Activated CD8-positive, alpha-beta memory T cell treated with anti-CD3 and anti-CD28 coated beads, Interleukin-2, amount 50 U/mL, for 24 hours (primary cell): ENCODE measurements around the gene KCNK3.
"Not testable (repeated sequence)": the region's sequence is repeated elsewhere in the genome, so short reads cannot be mapped to it uniquely, and the experiment has no call there.

Source experiments
- DNase-seq: peaks from one replicate; pipeline ENCODE4 v3.0.0-alpha.2; 2020; ENCODE audit errors: extremely low read depth

The KCNK3 gene

DNA sequence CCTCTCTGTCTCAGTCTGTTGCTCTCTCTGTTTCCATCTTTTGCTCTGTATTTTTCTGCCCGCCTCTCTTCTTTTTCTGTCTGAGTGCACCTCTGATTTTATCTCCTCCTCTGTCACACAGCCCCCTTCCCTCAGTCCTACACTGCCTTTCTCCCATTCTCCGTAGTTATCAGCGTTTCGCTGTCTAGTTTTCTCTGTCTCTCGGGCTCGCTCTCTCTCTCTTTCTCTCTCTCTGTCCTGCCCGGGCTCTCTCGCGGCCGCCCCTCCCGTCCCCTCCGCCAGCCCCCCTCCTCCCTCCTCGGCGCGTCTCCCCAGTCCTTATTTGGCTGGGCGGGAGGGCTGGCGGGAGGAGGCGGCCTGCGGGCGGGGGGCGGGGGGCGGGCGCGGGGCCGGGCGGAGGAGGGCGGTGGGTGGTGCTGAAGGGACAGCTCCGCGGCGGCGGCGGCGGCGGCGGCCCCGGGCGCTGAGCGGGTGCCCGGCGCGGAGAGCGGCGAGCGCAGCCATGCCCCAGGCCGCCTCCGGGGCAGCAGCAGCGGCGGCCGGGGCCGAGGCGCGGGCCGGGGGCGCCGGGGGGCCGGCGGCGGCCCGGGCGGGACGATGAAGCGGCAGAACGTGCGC lies at the start of gene KCNK3:
TSS of gene KCNK3 (plus strand) at position 444 of the 618 bp plus-strand sequence. CDS start at position 598, 154 bp downstream.
- DNase-seq = no peak

DNA sequence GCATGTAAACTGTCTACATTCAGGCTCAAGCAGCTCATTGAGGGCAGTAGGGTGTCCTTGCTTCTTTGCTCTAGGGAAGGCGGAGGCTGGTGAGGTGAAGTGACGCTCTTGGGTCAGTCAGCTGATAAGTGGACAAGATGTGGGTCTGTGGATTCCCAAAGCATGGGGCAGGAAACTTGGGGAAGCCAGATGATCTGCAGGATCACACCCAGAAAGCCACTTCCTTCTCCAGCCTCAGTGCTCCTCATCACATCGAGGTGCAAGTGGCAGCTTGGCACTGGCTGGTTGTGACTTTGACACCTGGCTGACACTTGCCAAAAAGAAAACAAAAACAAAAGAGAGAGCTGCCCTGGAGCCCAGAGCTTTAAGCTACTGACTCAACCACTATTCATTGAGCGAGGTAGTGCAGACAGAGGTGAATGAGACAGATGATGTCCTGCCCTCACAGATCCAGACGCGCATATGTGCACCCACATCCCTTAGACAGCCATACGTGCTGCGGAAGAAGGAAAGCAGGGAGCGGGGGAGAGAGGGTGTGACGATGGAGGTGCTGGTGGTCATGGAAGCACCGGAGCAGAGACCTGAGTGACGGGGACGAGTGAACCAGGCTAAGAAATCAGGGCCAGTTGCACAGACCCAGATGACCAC lies 48.2 kb upstream of the KCNK3 start:
- no peak for DNase-seq

DNA sequence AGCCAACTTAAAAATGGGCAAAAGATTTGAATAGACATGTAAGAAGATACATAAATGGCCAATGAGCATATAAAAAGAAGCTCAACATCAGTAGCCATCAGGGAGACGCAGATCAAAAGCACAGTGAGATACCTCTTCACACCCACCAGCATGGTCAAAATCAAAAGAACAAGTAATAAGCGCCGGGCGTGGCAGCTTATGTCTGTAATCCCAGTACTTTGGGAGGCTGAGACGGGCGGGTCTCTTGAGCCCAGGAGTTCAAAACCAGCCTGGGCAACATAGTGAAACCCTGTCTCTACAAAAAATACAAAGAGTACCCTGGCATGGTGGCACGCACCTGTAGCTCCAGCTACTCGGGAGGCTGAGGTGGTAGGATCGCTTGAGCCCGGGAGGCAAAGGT lies 46.8 kb upstream of the KCNK3 start:
- no peak for DNase-seq

DNA sequence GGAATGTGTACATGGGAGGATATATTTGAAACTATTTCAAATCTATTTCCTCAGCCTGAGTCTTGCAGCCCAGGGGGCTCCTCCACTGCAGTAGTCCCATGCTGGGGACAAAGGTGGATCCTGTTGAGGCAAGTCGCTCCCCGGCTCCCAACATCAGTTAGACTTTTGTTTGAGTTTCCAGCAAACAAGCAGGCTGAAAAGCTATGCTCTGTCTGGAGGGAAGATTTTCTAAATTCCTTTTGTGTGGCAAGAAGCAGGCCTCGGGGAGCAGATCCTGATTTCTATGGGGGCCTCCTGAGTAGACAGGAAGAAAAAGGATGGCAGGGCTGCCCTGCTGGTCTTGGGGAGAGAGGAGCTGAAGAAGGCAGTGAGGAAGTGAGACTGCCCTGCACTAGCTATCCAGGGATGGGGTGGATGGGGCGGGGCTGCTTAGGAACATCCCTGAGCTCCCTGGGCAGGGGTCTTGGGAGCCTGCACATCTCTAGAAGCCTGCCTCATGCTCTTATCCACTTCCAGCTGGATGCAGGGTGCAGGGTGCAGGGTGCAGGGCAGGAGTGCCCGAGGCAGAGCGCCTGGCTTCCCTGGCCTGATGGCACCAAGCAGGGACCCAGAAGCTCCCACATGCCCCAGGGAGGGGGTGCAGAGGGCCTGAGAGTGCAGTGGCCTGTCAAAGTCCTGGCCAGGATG lies 45.4 kb upstream of the KCNK3 start:
- DNase-seq = no peak

DNA sequence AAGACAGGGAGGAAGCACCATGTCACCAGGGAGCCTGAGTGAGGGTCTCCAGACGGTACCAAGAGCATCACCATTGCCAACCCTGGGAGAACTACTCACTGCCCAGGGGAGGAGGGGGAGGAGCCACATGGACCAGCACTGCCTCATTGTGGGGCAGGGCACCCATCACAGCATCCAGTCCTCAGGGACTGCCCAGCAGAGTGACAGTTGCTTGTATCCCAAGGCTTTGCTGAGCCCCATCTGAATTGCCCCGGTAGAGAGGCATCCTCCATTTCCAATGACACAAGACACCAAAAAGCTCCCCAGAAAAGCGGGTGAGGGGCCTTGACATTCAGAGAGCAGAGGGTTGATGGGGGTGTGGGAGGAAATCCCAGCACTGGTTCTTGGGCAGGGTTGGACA lies 44.5 kb upstream of the KCNK3 start:
- no peak for DNase-seq

DNA sequence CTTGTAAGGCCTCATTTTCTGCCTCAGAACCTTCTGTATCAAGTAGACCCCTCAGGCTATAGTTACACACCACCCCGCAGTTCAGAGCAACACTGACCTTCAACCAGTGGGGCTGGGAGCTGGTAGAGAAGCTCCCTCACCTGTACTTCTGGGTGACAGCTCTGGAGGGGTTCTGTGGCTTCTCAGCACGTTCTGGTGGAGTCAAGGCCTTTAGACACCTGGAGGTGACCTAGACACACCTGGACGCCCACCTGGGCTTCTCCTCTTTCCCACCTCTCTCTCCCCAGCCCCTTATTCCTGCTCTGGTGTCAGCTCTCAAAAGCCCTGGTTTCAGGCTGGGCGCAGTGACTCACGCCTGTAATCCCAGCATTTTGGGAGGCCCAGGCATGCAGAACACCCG lies 44.0 kb upstream of the KCNK3 start:
- no peak for DNase-seq

DNA sequence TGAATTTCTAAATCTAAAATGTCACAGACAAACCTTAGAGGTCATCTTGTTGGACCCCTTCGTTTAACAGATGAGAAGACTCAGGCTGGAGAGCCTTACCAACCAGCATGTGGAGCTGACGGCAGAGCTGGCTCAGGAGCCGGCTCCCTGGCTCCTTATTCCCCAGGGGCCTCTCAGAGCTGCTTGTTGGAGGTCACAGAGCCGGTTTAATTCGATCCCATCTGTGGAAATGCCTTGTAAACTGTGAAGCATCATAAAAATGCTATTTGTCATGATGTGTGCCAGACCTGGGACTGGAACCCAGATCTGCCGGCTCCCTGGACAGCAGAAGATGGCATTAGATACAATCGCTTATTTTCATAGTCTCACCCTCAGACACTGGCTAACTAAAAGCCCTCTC lies 43.2 kb upstream of the KCNK3 start:
- DNase-seq = no peak

DNA sequence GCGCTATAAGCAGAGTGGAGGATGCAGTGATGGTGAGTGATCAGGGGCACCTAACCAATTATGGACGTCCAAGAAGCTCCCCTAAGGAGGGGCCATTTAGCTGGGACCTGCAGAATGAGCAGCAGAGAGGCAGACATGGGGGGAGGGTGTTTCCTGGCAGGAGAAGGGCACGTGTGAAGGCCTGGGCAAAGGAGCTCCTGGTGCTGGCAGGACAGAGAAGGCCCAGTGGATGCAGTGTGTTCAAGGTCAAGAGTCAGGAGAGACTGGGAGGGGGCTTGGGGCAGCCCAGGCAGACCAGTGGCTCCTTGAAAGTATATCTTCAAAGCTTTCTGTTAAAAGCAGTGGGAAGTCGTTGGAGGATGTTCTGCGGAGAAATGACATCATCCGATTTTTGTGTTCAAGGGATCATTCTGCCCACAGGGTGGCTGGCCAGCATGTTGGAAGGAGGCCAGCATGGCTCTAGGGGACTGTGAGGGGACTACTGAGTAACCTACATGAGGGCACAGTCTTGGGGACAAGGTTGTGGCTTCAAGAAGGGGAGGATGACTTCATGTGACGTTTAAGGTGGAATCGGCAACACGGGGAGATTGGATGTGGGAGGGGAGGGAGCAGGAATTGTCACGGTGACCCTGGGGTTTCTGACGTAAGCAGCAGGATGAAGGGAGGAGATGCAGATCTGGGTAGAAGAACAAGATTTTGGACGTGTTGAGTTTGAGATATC lies 42.4 kb upstream of the KCNK3 start:
- no peak for DNase-seq

DNA sequence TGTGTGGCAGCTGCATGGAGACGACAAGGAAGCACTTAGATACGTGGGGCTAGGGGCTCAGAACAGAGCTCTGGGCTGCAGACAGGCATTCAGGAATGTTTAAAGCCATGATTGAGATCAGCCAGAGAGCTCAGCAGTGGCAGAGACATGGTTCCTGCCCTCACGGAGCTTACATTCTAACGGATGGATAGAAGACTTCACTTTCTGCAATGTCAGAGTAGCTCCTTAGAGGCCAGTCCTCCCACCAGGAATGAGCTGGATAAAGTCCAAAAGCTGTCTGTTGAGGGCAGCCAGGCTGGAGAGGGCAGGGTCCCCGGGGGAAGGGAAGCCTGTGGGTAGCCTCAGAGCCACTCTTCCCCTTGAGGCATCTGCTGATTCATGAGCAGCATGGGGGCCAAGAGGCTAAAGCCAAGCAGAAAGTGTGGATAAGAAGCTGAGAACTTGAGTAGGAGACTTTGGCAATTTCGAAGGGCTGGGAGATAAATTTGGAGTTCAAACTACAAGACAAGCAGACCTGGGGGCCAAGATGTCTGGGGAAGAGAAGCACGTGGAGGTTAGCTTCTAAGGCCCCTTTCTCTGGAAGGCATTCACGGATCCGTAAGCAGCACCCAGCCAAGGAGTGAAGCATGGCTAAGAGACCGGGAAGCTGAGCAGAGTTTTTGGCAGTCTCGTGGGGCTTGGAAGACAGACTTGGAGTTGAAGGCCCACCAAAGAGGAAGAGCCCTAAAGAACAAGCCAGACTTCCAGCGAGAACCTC lies 41.6 kb upstream of the KCNK3 start:
- DNase-seq = no peak

DNA sequence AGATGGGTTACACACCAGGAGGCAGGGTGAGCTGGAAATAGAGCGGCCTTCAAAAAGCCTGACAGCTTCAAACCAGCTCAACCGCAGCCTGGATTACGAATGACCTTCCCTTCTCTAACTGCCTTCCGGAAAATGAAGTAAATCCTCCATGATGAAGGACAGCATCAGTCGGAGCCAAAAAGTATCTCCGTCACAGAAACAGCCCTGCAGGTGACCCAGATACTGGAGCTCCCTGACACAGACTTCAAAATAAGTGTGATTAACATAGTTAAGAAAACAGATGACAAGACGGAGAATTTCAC lies 41.1 kb upstream of the KCNK3 start:
- no peak for DNase-seq

DNA sequence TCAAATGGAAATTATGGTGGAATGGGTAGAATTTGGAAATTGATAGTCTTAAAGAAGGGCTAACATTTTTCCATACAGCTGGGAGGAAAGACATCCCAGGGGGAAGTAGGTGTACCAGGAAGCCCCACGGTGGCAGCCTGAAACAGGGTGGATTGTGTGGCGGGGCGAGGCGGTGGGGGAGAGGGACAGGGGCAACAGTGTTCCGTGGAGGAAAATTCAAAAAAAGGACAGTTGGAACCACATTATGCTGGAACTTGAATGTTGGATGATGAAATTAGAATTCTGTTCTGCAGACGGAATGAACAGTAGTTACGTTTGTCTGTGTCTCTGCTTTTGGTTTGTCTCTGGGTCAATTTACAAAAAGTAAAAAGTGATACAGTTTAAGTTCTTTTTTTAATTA lies 40.7 kb upstream of the KCNK3 start:
- DNase-seq = no peak

DNA sequence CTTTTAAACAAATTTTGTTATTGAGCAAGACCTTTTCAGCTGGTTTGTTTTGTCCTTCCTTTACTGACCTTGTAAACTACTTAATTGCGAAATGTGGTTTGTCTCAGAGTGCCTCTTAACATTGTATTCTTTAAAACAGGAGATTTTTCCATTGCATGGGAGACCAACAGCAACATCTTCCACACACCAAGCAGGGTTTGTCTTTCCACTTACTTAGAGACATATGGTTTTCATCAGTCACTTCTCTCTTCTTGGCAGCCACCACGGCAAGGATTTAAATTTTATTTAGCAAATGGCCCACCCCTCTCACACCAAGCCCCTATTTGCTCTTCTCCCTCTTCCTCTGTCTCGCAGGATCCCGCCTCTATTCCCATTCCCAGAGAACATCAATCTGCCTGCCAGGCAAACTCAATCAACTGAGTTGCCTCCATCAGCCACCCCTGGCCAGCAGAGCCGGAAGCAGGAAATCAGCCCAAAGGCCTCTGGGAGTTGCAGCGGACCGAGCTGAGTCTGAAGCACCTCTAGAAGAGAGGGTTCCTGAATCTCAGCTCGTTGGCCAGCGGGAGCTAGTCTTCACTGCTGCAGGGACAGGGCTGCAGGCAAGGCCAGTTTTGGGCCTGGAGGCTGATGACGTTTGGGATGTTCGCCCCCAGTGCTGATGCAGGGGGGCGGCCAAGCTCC lies 40.0 kb upstream of the KCNK3 start:
- DNase-seq = no peak

DNA sequence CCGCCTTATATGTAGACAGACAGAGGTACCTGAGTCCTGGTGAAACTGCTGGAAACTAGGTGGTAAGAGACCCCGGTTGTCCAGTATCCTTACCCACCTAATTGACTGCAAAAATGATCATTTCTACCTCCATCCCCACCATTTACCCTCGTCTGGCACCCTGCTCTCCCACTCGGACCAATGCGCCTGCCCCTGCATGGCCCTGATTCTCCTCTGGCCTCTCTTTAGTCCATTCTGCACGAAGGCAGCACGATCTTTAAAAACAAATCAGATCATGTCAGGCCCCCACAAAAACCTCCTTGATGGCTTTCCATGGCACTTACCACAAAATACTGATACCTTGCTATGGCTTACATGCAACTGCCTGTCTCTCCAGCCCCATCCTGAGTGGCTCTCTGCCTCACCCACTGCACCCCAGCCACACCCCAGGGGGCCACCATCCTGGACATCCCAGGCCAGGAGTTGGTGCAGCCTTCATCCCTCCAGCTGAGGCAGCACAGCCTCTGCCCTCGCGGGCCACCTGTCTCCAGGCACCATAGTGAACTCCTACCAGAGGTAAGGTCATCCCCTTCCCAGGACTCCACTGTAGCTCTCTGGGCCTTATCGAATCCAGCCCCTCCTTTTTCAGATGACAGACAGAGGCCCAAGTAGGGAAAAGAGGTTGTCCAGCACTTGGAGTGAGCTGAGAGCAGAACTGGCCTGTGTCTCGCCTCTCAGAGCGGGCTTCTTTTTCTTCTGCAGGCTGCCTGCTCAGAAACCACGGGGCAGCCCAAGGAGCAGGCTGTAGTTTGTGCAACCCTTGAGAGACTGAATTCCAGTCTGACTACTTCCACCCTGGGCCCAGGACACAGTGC lies 39.1 kb upstream of the KCNK3 start:
- DNase-seq = no peak

DNA sequence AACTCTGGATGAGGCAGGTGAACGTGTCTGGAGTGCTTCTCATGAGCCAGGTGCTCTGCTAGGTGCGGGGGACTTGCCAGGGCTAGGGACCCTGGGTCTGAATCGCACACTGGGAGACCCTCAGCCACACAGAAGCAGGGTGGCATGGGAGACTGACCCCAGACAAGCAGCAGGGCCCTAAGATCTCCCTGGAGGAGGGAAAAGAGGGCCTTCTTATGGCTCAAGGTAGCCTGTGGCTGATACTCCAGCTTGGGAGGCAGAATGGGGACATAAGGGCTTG lies 38.5 kb upstream of the KCNK3 start:
- DNase-seq = no peak

DNA sequence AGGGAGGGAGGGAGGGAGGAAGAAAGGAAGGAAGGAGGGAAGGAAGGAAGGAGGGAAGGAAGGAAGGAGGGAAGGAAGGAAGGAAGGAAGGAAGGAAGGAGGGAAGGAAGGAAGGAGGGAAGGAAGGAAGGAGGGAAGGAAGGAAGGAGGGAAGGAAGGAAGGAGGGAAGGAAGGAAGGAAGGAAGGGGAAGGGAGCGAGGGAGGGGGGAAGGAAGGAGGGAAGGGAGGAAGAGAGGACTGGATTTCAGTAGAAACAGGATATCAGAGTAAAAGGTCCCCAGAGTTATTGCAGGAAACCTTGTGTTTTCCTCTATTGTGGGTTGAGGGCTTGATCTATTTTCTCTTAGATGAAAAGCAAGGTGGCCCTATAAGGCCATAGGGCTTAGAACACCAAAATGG lies 37.4 kb upstream of the KCNK3 start:
- DNase-seq = not testable (repeated sequence)

DNA sequence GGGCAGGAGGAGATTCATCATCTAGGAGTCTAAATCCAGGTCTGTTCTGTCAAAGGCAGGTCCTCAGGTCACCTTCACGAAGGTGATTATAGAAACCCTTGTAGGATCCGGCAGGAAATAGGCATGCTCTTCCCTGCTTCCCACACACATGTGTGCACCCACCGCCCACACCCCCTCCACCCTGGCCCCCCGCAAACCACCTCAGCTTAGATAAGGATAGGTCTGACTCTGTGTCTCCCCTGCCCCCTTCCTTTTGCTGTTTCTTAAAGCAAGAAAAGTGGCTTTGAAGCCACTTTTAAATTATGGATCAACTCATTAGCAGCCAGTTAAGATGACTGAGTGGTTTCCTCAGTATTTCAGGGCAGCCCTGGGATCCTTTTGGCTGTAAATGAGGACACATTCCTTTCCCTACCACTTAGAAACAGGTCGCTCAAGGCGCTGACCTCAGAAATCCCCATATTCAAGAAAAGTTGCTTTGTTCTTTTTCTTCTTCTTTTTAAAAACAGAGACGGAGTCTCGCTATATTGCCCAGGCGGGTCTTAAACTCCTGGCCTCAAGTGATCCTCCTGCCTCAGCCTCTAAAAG lies 36.8 kb upstream of the KCNK3 start:
- no peak for DNase-seq

DNA sequence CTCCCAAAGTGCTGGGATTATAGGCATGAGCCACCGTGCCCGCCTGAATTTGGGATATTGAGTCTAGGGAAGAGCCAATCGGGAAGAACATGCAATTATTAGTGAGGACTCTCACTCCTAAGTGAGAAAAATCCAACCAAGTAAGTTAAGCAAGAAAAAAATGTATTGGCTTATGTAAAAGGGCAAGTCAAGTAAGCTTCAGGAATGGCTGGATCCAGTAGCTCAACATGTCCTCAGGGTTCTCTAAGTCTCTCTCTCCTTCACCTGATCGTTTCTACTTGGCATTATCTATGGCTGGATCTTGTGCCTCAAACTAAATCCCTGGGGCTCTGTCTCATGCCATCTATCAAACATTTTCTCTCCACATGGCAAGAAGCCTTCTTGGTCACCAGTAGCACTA lies 35.3 kb upstream of the KCNK3 start:
- no peak for DNase-seq

DNA sequence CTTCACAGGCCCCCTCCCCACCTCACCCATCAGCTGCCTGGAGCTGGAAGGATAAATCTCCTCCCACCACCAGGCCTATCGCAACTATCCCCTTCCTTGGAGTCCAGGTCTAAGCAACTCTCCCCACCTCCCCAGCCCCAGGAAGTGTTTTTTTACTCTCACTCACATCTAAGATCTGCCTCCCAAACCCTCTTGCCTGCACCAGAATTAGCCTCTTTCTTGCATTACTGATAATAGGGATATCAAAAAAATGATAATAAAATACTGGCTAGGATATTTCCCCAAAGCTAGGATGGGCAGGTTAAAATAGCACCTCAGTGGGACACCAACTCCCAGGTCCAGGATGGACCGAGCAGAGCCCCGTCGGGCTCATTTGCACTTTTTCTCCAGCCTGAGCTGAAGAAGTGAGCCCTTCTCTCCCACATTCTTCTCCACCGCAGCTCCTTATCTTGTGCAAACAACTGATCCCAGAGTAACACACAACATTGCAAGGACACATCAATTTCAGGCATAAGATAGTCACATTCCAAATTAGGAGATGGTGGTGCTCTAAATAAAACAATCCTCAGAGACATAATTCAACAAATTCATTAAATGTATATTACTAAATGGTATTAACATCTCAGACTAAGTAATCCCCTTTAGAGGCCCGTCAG lies 33.7 kb upstream of the KCNK3 start:
- DNase-seq = no peak

DNA sequence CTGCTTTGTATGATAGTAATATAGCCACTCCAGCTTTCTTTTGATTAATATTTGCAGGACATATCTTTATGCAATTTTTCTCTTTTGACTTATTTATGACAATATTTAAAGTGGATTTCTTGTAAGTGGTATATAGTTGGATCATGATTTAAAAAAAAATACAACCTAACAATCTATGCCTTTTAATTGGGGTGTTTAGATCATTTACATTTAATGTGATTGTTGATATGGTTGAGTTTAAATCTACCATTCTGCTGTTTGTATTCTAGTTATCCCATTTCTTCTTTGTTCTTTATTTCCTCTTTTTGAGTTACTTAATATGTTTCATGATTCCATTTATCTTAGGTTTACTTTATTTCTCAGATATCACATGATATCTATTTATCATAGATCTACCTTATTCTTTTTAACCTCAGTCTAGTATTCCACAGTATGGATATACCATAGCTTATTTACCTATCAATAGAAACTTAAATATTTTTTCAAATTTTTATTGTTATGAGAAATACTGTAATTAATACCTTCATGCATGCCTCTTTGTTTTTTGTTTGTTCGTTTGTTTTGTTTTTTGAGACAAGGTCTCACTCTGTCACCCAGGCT lies 32.1 kb upstream of the KCNK3 start:
- DNase-seq = no peak

DNA sequence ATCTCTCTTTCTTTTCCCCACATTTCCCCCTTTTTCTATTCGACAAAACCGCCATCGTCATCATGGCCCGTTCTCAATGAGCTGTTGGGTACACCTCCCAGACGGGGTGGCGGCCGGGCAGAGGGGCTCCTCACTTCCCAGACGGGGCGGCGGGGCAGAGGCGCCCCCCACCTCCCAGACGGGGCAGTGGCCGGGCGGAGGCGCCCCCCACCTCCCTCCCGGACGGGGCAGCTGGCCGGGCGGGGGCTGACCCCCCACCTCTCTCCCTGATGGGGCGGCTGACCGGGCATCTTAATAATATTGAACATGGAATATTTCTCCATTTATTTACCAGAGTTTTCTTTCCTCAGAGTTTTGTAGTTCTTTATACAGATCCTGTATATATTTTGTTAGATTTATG lies 27.2 kb upstream of the KCNK3 start:
- not testable (repeated sequence) for DNase-seq
